ENCODE data around the gene SERPINA7. TPM values are rescaled to one million over a fixed set of nuclear protein-coding genes. Genes with fewer than 3 reads are reported as not detected.
"Not testable (repeated sequence)": the region's sequence is repeated elsewhere in the genome, so short reads cannot be mapped to it uniquely, and the experiment has no call there.

The SERPINA7 gene, protein sequence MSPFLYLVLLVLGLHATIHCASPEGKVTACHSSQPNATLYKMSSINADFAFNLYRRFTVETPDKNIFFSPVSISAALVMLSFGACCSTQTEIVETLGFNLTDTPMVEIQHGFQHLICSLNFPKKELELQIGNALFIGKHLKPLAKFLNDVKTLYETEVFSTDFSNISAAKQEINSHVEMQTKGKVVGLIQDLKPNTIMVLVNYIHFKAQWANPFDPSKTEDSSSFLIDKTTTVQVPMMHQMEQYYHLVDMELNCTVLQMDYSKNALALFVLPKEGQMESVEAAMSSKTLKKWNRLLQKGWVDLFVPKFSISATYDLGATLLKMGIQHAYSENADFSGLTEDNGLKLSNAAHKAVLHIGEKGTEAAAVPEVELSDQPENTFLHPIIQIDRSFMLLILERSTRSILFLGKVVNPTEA
- 0.26 TPM for total RNA-seq

DNA sequence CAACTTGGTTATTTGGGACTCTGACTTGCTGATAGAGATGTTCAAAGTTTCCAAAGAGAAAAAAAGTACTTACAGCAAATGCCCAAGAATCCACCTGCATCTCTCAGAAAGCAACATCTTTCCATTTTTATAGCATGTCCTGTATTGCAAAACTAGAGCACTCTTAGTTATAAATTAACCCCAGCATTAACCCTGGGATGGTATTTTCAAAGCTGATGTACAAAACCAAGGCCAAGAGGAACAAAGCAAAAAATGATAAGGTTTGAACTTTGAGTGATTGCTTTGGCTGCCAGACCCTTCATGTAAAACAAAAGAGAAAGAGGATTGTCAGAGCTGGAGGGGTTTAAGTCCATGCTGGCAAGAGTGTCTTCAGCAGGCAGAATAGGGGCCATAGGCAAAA, at the start of gene SERPINA7:
TSS of gene SERPINA7 (minus strand) at position 103 of the 400 bp plus-strand sequence. CDS start 1,669 bp downstream, outside the sequence.
- no peak for DNase-seq (ENCODE audit: low spot score)

DNA sequence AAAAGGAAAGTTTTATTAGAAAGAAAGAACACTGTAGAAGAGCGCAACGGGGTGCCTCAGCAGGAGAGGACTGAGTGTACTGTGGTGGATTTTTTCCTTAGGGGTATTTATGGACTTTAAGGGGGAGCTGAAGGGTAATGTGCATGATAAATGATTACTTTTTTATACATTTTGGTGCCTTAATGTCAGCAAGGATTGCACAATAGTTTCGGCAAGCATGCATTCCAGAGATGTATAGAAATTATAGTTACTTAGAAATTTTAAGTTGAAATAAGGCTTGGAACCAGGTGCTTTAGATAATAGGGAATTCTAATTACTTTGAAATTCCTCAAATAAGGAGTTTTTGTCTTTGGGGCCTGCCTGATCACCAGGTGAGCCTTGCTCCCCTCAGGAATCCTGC, 30.5 kb upstream of the SERPINA7 start:
- no peak for DNase-seq (ENCODE audit: low spot score)

DNA sequence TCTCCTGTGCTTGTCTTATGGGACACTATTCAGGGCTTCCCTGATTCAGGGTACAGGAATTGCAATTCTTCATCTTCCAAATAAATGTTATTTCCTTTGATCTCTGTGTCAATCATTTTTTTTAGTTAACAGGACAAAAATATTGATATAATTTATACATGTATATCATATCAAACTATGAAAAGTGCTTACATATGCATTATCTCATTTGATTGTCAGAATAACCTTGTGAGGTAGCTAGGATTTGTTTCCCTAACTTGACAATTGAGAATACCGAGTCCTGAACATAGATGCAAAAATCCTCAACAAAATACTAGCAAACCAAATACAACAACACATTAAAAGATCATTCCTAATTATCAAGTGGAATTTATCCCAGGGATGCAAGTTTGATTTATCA, 11.5 kb upstream of the SERPINA7 start:
- no peak for DNase-seq (ENCODE audit: low spot score)

DNA sequence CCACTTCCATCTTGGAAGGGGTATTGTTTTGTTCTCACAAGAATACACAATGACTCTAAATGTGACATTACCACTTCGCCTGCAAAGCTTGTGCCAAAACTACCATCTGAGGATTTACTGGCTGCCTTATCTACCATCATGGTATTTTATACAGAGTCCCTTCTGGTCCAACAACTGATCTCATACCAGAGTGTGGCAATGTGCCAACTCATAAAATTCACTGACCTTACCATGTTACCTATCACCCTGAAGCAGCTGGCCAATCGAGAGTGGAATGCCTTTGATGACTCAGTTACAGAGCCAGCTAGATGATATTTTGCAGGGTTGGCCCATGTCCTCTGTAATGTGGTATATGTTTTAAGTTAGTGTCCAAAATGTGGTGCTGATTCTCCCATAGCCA, 3.8 kb upstream of the SERPINA7 start:
- no peak for DNase-seq (ENCODE audit: low spot score)

DNA sequence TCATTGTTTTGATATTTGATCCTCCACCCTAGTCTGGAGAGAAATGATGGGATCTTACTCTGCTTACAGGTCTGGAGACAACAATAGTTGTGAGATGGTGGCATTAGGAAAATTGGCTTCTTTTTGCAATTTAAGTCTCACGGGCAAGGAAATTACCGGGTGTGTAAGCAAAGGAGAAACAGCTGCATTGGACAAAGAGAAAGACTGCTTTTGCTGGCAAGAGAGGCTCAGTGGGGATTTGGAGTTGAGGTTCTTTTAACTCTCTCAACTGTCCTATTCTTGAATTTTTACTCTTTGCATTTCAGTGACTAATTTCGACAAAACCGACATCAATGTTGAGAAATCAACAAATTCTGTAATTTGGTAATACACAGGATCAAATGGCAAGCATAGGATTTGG, 2.3 kb upstream of the SERPINA7 start:
- DNase-seq (ENCODE audit: low spot score) = no peak

DNA sequence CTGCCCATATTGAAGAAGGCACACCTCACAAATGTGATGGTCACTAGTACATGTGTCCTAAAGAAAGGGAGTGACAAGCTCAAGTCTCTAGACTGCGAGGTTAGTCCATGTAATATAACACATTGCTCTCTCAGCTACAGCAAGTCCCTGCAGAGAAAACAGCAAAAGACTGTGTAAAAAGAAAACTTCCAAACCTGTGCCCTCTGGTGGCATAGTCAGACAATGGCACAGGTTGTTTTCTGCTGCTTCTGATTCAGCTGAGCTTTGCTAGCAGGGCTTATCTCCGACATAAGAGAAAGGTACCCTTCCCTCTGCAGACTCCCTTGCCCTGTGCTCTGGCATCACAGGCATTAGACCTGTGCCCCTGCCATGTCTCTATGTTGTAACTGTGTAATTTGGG, 1.4 kb upstream of the SERPINA7 start:
- DNase-seq (ENCODE audit: low spot score) = no peak

DNA sequence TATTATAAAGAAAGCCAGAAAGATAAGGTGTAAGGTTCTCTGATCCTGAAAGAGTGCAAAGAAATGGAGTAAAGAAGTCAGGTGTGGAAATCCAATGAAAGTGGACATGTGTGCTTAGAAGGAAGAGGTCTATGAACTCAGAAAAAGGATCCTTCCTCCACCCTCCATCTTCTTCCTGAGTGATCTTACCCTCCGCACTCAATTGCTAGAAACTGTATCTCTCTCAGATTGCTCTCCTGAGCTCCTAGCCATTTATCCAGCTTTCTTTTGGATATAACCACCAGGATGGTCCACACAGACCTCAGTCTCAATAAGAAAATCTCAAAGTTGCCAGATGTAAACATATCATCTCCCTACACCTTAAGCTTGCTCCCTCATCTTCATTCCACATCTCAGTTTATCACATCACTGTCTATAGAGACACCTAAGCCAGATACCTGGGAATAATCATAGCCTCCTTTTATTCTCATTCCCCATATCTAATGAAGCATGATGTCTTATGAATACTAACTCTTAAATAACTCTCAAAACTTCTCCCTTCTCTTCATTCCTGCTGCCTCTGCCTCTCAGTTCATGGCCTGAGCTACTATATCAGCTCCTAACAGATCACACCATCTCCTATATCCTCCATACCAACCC, 573 bp downstream of the SERPINA7 start:
- no peak for DNase-seq (ENCODE audit: low spot score)

DNA sequence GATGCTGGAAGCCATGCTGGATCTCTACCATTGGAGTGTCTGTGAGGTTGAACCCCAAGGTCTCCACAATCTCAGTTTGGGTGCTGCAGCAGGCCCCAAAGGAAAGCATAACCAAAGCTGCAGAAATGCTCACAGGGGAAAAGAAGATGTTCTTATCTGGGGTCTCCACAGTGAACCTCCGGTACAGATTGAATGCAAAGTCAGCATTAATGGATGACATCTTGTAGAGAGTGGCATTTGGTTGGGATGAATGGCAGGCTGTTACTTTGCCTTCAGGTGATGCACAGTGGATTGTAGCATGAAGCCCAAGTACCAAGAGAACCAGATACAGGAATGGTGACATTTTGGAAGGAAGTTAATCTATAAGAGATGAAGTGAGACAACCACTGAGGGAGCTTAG, 1.8 kb downstream of the SERPINA7 start:
- DNase-seq (ENCODE audit: low spot score) = no peak

DNA sequence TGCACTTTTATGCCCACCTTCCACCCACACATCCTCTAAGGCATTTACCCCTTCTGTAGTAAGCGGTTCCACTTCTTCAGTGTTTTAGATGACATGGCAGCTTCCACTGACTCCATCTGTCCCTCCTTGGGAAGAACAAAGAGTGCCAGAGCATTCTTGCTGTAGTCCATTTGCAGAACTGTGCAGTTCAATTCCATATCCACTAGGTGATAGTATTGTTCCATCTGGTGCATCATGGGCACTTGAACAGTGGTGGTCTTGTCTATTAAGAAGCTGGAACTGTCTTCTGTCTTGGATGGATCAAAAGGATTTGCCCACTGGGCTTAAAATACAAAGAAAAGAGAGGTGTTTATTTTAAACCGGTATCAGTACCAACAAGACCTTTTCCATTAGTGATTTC, 3.5 kb downstream of the SERPINA7 start:
- DNase-seq (ENCODE audit: low spot score) = no peak

DNA sequence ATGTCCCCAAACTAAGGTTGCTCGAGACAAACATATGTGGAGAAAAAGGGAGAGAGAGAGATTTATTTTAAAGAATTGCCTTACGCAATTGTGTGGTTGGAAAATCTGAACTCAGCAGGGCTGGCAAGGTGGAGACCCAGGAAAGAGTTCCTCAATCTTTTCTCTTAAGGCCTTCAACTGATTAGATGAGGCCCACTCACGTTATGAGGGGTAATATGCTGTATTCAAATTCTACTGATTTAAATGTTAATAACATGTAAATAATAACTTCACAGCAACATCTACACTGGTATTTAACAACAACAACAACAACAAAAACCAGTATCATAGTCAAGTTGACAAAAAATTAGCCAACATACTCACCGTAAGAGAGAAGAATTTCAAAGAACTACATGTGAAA, 14.6 kb downstream of the SERPINA7 start:
- no peak for DNase-seq (ENCODE audit: low spot score)

DNA sequence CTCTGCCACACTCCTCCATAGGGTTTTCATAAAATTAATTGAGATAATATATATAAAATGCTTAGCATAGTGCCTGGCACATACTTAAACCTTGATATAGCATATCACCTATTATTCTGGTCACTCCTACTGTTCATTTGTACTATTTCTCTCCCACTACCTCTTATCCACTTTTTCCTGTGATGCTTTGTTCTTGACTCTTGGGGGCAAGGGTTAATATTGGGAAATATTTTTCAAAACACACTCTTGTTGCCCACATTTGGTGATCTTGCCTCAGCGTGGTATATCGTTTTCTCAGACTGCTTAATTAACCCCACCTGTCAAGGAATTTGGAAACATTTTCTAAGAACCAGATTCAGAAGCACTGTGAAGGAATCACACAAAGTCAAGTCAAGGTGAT, 16.3 kb downstream of the SERPINA7 start:
- no peak for DNase-seq (ENCODE audit: low spot score)

DNA sequence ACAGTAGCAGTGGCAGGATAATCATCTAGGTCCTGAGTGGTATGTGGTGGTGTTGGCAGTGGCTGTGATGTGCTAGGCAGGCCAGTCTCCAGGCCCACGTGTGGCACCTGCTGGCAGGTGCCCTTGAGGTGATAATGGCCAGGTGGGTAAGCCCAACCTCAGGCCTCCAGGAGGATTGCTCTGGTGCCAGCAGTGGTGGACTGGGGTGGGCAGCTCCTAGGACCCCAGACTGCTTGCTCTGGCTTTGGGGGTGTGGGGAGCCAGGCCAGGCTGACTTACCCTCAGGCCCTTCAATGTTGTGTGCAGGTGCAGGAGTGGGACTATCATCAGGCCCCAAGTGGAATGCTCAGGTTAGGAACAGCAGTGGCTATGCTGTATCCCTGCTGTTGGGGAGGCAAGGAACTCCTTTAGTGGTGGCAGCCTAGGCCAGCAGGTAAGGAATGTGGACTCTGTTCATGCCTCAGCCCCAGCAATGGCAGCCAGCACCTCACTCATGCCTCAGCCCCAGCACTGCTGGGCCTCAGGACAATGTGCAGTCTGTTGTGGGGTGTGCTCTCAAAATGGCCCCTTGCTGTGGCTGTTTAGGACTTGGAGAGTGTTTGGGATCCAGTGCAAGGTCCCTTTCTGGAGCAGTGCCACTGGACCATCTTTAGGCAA, 24.3 kb downstream of the SERPINA7 start:
- DNase-seq (ENCODE audit: low spot score) = no peak

DNA sequence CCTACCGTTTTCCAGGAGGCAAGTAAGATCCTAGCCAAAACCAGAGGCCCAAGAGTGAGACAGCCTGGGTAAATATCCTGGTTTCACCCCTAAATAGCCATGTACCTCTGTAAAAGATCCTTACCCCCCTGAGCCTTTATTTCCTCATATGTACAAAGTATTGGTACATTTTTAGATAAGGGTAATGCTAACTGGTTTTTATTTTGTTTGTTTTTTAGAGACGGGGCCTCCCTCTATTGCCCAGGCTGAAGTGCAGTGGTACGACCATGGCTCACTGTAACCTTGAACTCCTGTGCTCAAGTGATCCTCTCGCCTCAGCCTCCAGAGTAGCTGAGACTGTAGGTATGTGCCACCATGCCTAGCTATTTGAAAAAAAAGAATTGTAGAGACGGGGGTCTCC, 29.4 kb downstream of the SERPINA7 start:
- DNase-seq (ENCODE audit: low spot score) = no peak

DNA sequence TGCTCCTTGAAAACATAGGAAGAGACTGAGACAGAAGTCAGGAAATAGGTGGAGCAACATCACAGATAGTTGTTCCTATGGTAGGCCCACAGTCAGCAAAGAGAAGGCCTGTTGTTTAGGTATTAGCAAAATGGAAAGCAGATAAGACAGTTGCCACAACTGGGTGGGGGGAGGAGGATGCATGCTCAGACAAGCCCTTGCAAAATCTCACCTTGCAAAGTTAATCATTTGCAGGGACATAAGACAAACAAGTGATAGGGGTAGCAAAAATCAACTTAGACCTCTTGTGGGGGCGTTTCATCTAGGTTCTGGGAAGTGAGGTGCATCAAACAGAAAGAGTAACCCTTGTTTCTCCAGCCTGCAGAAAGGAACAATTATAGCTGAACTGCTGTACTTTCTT, 30.7 kb downstream of the SERPINA7 start:
- no peak for DNase-seq (ENCODE audit: low spot score)

DNA sequence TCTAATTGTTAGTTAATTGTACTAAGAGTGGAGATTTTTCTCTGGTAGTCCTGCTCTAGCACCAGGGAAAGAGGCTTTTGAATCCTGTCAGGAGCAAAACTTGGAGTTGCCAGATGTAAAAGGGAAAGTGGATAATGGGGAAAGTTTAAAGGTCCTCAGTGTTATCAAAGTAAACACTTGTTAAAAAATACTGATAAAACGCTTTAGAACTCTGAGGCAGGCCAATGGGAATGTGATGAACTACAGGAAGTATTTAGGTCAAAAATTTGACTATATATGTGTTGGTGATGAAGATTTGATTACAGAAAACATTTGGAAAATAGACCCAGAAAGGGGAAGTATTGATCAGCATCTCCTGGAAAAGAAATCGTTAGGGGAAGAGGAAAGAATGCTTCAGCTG, 32.8 kb downstream of the SERPINA7 start:
- no peak for DNase-seq (ENCODE audit: low spot score)

DNA sequence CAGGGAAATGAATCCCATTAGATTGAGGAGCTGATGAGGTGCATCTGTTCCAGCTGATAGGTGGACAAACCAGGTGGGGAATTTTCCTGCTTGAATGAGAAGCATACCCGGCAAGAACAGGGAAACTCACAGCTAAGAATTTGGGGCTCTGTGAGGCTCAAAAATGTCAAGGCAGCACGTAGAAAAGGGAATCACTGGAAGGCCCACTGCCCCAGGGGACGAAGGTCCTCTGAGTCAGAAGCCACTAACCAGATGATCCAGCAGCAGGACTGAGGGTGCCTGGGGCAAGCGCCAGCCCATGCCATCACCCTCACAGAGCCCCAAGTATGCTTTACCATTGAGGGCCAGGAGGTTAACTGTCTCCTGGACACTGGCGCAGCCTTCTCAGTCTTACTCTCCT, 37.9 kb downstream of the SERPINA7 start:
- not testable (repeated sequence) for DNase-seq (ENCODE audit: low spot score)

DNA sequence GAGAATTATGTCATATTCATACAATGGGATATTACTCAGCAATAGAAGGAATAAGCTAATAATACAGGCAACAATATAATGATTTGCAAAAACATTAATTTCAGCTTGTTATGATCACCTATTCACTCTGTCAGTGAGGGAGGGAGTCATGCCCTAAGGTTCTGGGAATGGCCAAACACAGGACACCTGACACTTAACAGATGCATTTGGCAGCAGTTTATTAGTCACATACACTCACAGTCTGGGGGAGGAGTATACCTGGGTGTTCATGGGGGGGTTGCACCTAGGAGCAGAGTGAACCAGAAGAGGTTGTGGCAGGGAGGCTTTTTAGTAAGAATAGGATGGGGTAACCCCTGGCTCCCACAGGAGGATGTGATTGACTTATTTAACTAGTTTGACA, 38.3 kb downstream of the SERPINA7 start:
- no peak for DNase-seq (ENCODE audit: low spot score)

DNA sequence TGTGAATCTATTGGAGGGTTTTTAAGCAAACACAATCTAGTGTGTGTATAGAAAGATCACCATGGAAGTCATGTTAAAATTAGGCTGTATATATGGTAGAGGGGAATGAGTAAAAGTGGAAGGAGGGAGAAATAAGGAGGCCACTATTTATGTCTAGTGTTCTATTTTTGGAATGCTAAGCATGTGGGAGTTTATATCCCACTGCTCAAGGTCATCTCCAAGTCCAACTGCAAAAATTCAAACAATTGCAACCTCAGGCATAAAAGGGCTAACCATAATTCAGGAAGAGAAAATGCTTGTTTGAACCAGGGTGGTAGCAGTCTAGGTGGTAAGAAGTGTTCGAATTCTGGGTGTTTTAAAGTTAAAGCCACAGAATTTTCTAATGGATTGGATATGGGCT, 39.2 kb downstream of the SERPINA7 start:
- no peak for DNase-seq (ENCODE audit: low spot score)

DNA sequence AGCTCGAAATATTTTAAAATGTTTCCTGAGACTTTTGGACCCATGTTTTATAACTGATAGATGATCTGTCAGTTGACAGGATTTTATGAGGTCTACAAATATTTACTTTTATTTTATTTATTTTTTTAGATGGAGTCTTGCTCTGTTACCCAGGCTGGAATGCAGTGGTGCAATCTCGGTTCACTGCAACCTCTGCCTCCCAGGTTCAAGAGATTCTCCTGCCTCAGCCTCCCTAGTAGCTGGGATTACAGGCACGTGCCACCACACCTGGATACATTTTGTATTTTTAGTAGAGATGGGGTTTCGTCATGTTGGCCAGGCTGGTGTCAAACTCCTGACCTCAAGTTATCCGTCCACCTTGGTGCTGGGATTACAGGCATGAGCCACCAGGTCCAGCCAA, 50.0 kb downstream of the SERPINA7 start:
- DNase-seq (ENCODE audit: low spot score) = not testable (repeated sequence)
